HS-5 (cell line): Measurements from ENCODE around the gene SMIM1.
"Not testable (repeated sequence)": the region's sequence is repeated elsewhere in the genome, so short reads cannot be mapped to it uniquely, and the experiment has no call there.

Experiments used
- DNase-seq: peaks from one replicate; pipeline ENCODE4 v3.0.0-alpha.2; 2012; ENCODE audit warnings: low read depth

Gene SMIM1

GRCh38 chr1:3772715-3773571 is at the start of gene SMIM1:
Gene SMIM1, plus strand, starts transcription at chr1:3772749. Its CDS starts 2,625 bp downstream, at chr1:3775374.
- DNase-seq: no peak

GRCh38 chr1:3722846-3723245 is 49.7 kb upstream of the SMIM1 start:
- DNase-seq: no peak

- DNase-seq: not testable (repeated sequence)
These were observed 48.0 kb upstream of the SMIM1 start for GRCh38 chr1:3724416-3725030.

- no peak for DNase-seq
These were observed 47.2 kb upstream of the SMIM1 start for GRCh38 chr1:3725366-3725765.

- DNase-seq: no peak
These were observed 45.3 kb upstream of the SMIM1 start for GRCh38 chr1:3727042-3727824.

- DNase-seq: no peak
These were observed 44.4 kb upstream of the SMIM1 start for GRCh38 chr1:3727825-3728776.

- no peak for DNase-seq
These were observed 42.7 kb upstream of the SMIM1 start for GRCh38 chr1:3729594-3730542.

GRCh38 chr1:3730543-3731247 is 41.9 kb upstream of the SMIM1 start:
- DNase-seq: no peak

GRCh38 chr1:3731583-3732433 is 40.7 kb upstream of the SMIM1 start:
- no peak for DNase-seq

GRCh38 chr1:3732434-3733093 is 40.0 kb upstream of the SMIM1 start:
- no peak for DNase-seq

- DNase-seq: no peak
These were observed 39.3 kb upstream of the SMIM1 start for GRCh38 chr1:3733094-3733882.

GRCh38 chr1:3733883-3734589 is 38.5 kb upstream of the SMIM1 start:
- no peak for DNase-seq

GRCh38 chr1:3734602-3735001 is 37.9 kb upstream of the SMIM1 start:
- no peak for DNase-seq

GRCh38 chr1:3735027-3735681 is 37.4 kb upstream of the SMIM1 start:
- DNase-seq: no peak

- no peak for DNase-seq
These were observed 36.9 kb upstream of the SMIM1 start for GRCh38 chr1:3735688-3736087.

GRCh38 chr1:3736131-3736561 is 36.4 kb upstream of the SMIM1 start:
- no peak for DNase-seq
